ENCODE data around the gene PDSS2.
"Not testable (repeated sequence)": the region's sequence is repeated elsewhere in the genome, so short reads cannot be mapped to it uniquely, and the experiment has no call there.

PDSS2 gene

GRCh38 chr6:107369493-107369892 is 89.9 kb downstream of the PDSS2 start:
- no peak overlapping the region for H3K4me3 ChIP-seq (ENCODE audit: low read depth, low read length)

GRCh38 chr6:107368471-107368870 is 90.9 kb downstream of the PDSS2 start:
- no peak overlapping the region for H3K4me3 ChIP-seq (ENCODE audit: low read depth, low read length)

DNA sequence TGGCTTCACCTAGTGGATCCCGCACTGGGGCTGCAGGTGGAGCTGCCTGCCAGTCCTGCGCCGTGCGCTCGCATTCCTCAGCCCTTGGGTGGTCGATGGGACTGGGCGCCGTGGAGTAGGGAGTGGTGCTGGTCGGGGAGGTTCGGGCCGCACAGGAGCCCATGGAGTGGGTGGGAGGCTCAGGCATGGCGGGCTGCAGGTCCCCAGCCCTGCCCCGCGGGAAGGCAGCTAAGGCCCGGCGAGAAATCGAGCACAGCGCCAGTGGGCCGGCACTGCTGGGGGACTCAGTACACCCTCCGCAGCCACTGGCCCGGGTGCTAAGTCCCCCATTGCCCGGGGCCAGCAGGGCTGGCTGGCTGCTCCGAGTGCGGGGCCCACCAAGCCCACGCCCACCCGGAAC is 95.2 kb downstream of the PDSS2 start:
- H3K4me3 ChIP-seq (ENCODE audit: low read depth, low read length), result not testable (repeated sequence)

- H3K4me3 ChIP-seq (ENCODE audit: low read depth, low read length), result no peak overlapping the region
These were observed 97.4 kb downstream of the PDSS2 start for GRCh38 chr6:107361753-107362604.

DNA sequence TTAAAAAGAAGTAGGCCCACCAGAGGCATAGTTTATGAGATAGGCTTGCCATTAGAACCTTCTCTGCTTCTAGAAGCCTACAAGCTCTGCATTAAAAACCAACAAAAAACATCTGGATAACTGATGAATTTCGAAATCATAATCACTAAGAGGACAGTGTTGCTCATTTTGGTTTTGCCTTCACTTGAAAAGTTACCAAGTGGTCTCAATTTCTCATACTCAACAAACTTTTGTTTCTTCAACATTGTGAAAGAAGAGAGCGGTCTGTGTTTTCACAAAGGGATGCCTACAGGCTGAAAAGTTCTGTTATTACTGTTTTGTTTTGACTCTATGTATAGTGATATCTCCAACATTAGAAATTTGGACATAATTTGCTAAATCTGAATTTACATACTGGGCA is 98.9 kb downstream of the PDSS2 start:
- no peak overlapping the region for H3K4me3 ChIP-seq (ENCODE audit: low read depth, low read length)

DNA sequence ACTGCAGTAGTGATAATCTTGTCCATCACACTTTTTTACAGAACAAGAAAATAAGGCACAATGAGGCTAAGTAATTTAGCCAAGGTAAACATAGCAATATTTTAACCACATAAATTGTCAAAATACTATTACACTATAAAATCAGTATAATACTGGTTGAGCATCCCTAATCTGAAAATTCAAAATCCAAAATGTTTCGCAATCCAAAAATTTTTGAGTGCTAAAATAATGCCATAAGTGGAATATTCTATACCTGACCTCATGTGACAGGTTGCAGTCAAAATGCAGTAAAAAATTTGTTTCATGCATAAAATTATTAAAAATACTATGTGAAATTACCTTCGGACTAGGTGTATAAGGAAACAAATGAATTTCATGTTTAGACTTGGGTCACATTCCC is 101.5 kb downstream of the PDSS2 start:
- H3K4me3 ChIP-seq (ENCODE audit: low read depth, low read length), result no peak overlapping the region

DNA sequence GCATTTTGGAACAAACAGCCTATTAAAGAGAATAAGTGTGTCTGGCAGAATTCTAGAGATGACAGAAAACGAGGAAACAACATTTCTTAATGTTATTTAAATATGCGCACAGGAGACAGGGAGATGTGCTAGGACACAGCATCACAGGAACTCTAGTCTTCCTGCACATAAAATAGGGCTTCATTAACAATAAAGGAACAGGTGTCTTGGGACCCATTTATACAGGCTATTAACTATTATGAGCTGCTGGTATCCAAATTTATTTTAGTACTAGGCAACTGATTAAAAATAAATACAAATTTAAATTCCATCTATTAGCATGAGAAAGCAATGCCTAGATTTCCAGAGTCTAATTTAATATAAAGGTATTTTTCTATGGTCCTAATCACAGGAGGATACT is 102.3 kb downstream of the PDSS2 start:
- H3K4me3 ChIP-seq (ENCODE audit: low read depth, low read length), result no peak overlapping the region

GRCh38 chr6:107355659-107356058 is 103.7 kb downstream of the PDSS2 start:
- no peak overlapping the region for H3K4me3 ChIP-seq (ENCODE audit: low read depth, low read length)

DNA sequence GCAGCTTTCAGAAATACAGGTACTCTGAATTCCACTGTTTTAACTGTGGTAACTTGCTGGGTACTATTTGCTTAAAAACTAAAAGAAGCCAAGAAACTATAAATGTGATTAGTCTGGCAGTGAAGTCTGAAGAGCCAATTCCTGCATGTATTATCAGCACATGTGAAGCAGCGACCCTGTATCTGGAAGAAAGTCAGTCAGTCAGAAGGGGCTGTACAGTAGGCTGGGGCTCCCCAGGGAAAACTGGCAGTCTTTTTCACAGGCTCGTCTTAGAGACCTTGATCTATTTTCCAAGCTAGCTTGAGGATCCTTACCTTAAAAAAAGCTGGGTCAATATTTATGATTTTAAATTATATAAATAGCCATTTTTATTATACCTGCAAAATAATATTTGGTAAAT is 104.9 kb downstream of the PDSS2 start:
- H3K4me3 ChIP-seq (ENCODE audit: low read depth, low read length), result no peak overlapping the region

- no peak overlapping the region for H3K4me3 ChIP-seq (ENCODE audit: low read depth, low read length)
These were observed 105.5 kb downstream of the PDSS2 start for GRCh38 chr6:107353773-107354382.

- no peak overlapping the region for H3K4me3 ChIP-seq (ENCODE audit: low read depth, low read length)
These were observed 111.1 kb downstream of the PDSS2 start for GRCh38 chr6:107348224-107348623.

DNA sequence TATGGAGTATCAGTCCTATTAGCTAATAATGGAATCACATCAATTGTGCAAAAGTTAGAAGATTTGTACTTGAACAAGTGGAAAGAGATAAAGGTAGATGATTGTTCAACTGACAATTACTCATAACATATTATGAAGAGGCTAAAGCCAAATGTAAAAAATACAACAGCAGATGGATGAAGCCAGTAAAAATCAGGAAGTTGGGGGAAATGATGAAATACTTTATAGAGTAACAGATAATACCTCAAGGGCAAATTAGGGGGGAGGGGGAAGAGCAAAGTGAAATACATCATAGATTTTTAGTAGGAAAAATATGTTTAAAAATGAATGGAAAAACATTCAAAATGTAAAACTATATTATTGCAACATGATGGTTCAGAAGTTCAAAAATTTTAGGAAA is 114.0 kb downstream of the PDSS2 start:
- no peak overlapping the region for H3K4me3 ChIP-seq (ENCODE audit: low read depth, low read length)

- no peak overlapping the region for H3K4me3 ChIP-seq (ENCODE audit: low read depth, low read length)
These were observed 114.4 kb downstream of the PDSS2 start for GRCh38 chr6:107344981-107345380.

- H3K4me3 ChIP-seq (ENCODE audit: low read depth, low read length), result no peak overlapping the region
These were observed 115.0 kb downstream of the PDSS2 start for GRCh38 chr6:107344383-107344782.

DNA sequence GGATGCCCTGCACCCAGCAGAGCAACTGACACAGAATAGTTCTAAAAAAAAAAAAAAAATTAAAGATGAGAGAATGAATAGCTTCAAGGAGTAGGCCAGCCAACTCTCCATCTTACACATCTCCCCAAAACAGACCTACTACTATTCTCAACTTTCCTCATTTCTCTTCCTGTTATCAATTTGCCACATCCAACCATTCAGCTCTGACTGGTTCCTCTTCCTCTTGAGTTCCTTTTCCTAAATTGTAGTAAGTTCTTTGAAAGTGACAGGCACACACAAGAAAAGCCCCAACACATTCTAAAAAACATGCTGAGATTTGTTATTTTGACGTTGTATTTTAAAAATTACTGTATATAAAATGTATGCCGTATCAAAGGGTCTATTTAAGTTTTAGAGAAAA is 117.2 kb downstream of the PDSS2 start:
- H3K4me3 ChIP-seq (ENCODE audit: low read depth, low read length), result no peak overlapping the region

GRCh38 chr6:107340881-107341280 is 118.5 kb downstream of the PDSS2 start:
- no peak overlapping the region for H3K4me3 ChIP-seq (ENCODE audit: low read depth, low read length)

GRCh38 chr6:107337191-107337741 is 122.1 kb downstream of the PDSS2 start:
- no peak overlapping the region for H3K4me3 ChIP-seq (ENCODE audit: low read depth, low read length)

- no peak overlapping the region for H3K4me3 ChIP-seq (ENCODE audit: low read depth, low read length)
These were observed 125.3 kb downstream of the PDSS2 start for GRCh38 chr6:107334026-107334425.

- H3K4me3 ChIP-seq (ENCODE audit: low read depth, low read length), result no peak overlapping the region
These were observed 125.9 kb downstream of the PDSS2 start for GRCh38 chr6:107333491-107333890.

DNA sequence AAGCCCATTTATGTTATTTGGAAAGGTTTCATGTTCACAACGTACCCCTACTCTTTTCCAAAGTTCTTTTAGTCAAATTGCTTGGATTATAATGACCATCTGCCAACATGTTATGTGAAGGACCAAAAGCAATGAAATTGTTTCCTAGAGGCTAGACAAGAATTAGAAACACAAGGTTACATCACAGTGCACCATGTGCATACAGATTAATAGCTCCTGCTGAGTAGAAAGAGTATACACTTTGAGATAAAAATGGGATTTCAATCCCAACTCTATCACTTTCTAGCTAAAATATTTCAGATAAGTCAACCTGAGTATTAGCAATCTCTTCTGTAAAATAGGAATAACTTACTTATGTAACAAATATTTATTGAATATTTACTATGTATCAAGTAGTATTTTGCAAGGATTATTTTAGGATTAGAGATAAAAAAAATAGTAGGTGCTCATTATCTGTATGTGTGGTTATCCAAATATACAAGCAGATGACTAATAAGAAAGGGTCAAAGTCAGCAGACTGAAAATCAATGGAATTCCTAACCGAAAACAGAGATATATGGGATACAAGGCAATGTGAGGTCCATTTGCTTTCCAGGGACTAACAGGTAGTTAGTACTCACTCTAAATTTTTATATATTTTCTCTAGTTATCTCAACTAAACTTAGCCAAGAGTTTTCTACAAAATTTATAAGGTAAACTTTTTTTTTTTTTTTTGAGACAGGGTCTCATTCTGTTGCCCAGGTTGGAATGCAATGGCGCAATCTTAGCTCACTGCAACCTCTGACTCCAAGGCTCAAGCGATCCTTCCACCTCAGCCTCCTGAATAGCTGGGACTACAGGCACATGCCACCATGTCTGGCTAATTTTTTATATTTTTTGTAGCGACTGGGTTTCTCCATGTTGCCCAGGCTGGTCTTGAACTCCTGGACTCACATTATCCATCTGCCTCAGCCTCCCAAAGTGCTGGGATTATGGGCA is 127.7 kb downstream of the PDSS2 start:
- no peak overlapping the region for H3K4me3 ChIP-seq (ENCODE audit: low read depth, low read length)

GRCh38 chr6:107330168-107330567 is 129.2 kb downstream of the PDSS2 start:
- no peak overlapping the region for H3K4me3 ChIP-seq (ENCODE audit: low read depth, low read length)
